Hematopoietic multipotent progenitor cell treated with erythropoietin and hydrocortisone succinate and interleukin-3 and kit ligand, for 15 days (in vitro differentiated cells): ENCODE results near the gene DHODH.
A peak's percentile ranks its signal among the peaks of the same experiment; 100 is the strongest.

Experiments used
- DNase-seq: peaks from one replicate; pipeline ENCODE4 v3.0.0-alpha.2; 2015; ENCODE audit warnings: low spot score

DHODH gene

GRCh38 chr16:72013888-72014581 lies 5.5 kb downstream of the DHODH start:
- DNase-seq: peak; percentile 87

GRCh38 chr16:72014675-72015074 lies 6.1 kb downstream of the DHODH start:
- DNase-seq: no peak

- no peak for DNase-seq
Observed at GRCh38 chr16:72015124-72015523, 6.6 kb downstream of the DHODH start.

DNA sequence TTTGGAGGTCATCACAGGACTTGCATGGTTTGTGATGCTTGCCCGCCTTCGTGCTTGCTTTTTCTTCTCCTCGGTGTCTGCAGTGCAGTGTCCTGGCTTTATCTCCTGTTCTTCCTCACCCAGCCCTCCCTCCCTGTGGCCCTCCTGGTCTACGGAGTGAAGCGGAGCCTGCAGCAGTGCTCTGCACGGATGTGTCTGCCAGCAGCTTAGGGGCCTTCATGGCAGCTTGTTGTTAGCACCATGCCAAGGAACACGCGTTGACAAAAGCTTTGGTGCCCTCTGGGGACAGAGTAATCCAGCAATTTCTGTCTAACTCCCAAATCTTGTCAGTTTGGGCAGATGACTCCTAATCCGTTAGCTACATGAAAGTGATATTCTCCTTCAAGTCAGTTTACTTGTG lies 9.9 kb downstream of the DHODH start:
- DNase-seq: peak; percentile 21

- no peak for DNase-seq
Observed at GRCh38 chr16:72021043-72021442, 12.5 kb downstream of the DHODH start.

DNA sequence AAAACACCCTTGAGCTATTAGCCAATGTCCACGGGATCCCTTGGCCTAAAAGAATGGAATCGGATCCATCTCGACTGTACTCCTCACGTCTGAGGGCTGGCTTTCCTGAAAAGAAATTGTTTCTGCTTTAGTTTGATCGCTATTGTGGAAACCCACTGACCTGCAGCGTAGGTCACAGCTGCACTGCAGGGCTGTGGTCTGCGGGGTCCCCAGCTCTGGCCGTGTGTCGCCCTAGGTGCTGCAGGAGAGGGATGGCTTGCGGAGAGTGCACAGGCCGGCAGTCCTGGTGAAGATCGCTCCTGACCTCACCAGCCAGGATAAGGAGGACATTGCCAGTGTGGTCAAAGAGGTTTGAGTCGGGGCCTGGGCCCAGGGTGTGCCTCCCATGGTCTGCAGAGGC lies 13.6 kb downstream of the DHODH start:
- no peak for DNase-seq

DNA sequence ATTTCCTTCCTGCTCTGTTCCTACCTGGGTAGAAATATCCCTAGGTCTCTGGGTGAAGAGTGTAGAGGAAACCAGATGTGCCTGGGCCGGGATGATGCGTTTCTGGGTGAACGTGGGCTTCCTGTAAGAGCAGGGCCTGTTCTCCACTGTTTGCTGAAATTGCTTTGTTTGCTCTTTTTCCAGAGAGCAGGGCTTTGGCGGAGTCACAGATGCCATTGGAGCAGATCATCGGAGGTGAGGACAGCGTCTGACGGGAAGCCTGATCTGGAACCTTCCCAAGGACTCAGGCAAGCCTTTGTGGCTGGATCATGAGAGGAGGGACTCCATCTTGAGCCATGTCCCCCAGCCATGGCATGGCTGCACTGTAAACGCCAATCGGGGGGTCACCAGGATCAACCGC lies 15.4 kb downstream of the DHODH start:
- no peak for DNase-seq

- DNase-seq: no peak
Observed at GRCh38 chr16:72024862-72025382, 16.4 kb downstream of the DHODH start.

- no peak for DNase-seq
Observed at GRCh38 chr16:72025404-72026114, 17.0 kb downstream of the DHODH start.

DNA sequence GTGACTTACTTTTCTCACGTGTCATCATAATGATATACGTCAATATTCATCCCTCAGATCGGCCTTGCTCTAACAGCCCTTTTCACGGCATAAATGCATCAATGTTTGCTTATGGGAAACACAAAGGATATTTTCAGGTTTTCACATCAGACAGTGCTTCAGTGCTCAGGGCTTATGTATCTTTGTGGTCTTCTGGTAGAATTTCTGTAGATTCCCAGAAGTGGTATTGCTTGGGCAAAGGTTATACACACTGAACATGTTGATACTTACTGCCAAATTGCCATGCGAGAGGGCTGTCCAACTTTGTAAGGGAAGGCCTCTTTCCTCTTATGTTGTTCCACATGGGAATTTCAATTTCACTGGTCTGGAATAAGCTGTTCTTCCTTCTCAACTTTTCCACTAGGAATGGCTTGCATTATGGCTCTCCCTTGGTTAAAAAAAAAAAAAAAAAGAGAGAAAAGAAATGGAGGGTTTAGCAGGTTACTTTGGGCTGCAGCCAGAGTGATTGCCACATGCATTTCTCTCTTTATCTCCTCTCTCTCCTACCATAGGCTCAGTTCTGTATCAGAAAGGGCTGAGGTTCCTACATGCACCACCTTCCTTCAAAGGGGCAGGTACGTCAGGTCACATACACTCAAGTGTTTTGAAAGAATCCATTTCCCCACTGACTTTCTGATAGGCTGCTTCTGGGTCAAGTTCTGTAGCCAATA lies 19.3 kb downstream of the DHODH start:
- DNase-seq: no peak

DNA sequence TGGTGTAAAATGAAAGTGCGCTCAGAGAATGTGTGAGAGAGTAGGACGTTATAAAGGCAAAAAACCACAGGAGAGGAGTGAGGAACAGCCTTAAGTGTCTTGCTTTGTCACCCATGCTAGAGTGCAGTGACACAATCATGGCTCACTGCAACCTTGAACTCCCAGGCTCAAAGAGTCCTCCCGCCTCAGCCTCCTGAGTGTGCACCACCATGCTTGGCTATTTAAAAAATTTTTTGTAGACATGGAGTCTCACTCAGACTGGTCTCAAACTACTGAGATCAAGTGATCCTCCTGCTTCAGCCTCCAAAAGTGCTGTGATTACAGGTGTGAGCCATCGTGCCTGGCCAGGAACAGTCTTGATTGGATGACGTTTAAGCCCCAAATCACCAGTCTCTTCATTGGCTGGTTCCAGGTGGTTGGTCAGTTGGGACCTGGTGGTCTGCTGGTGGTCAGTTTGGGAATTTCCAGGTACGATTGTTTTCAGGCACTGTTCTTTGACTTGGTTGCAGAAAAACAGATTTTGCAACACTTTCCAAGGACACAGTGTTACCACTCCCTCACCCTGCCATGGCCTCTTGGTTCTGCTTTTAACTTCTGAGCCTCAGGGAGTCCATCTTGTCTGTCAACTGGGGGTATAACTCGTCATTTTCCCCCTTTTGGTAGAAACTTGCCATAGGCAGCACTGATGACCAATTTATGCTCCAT lies 21.2 kb downstream of the DHODH start:
- no peak for DNase-seq

GRCh38 chr16:72033437-72033836 lies 24.9 kb downstream of the DHODH start:
- DNase-seq: no peak

DNA sequence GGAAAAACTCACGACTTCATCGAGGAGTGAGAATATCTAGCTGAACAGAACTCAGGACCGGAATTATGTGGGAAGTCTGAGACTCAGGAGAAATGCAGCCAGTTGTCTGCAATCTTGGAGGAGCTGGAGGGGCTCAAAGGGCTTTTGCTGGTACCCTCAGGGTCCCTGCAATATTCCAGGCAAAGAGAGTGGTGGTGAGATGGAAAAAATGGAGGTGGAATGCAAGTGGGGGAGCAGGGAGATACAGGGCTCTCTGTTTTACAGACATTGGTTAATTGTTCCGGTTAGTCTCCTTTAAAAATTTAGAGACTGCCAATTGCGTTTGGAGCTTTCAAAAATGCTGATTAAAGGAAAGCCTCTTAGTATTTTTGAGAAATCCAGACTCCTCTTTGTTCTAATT lies 27.6 kb downstream of the DHODH start:
- no peak for DNase-seq

DNA sequence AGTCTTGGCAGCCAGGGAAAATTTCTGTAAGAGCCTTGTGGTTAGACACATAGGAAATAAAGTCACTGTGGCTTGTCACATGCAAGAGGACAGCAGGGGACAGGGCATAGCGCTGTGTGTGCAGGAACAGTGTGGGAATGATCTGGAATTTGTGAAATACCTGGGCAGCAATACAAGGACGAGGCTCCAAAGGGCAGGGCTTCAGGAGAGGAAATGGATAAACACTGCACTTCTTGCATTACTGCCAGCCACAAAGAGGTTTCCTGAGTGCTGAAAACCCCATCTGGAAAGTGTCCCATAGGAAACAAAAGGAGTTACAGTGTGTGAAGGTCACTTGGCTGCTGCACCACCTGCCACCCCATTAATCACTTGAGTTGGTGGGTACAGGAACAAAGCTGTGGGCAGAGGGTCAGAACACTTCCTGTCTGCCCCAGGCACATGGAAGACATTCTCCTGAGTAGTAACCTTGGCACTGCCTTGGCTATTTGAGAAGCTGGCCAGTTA lies 33.7 kb downstream of the DHODH start:
- no peak for DNase-seq

GRCh38 chr16:72043058-72043457 lies 34.5 kb downstream of the DHODH start:
- no peak for DNase-seq

GRCh38 chr16:72043539-72043938 lies 35.0 kb downstream of the DHODH start:
- no peak for DNase-seq

- DNase-seq: peak; percentile 32
Observed at GRCh38 chr16:72044296-72044695, 35.8 kb downstream of the DHODH start.

DNA sequence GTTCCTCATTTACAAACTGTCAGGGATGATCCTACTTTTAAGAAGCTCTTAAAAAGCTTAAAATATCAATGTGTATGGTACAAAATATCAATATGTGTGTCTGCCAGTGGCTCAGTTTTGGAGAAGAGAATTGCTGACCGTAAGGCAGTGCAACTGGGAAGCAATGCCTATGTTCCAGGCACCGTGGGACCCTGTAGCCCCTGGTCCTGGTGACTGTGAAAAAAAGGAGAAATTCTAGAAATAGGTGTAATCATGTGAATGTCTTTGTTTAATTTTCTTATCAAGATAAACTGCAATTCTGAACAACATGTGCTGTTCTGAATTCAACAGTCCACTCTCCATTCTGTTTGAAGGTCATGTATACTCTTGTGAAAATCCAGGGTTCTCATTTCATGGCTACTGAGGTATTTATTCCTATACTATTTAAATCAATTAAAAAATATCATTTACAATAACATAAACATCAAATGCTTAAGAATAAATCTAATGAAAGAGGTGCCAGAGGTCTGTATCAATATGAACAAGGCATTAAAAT lies 36.3 kb downstream of the DHODH start:
- no peak for DNase-seq

DNA sequence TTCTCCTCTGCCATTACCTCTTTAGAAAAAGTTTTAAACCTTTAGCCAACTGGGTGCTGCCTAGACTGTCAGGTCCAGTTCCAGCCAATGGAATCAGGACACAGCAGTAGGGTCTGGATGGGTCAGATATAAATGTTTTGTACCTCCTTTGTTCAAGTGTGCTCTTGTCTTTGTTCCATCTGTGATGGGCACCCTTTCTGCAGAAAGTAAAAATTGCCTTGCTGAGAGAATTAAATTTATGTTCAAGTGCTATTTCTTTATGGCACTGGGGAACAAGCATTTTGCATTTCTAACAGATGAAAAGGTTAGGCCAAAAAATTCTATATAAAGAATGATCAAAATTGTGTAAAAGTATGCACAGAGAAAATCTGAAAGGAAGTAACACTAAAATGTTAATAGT lies 40.6 kb downstream of the DHODH start:
- no peak for DNase-seq

DNA sequence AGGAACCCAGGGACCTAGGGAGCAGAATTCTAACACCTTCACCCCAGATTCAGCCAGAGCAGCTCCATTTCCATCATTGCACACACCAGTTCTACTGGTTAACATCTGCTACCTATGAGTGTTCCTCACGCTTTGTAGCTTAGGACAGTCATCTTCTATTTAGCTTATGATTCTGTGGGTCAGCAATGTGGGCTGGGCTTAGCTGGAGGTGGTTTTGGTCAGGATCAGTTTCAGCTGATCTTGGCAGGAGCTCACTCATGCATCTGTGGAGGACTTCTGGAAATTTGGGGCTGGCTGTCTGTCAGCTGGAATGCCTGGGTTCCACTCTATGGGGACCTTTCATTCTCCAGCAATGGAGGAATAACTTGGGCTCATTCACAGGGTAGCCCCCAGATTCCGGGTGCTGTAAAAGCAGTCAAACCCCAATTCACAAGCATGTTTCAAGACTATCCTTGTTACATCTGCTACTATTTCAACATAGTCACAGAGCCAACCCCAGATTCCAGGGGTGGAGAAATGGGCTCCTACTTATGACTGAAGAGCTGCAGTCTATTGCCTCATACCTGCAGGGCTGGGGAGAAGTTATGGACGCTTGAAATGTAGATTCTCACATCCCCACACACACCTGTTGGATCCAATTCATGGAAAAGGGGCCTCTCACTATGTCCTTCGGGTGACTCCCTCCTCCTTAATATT lies 42.4 kb downstream of the DHODH start:
- no peak for DNase-seq

GRCh38 chr16:72051818-72052217 lies 43.3 kb downstream of the DHODH start:
- DNase-seq: no peak
